ENCODE measurements around the gene CBR3. TPM values are rescaled to one million over a fixed set of nuclear protein-coding genes. Genes with fewer than 3 reads are reported as not detected.

CBR3 gene
- total RNA-seq: 10 to 100 TPM; 25.7 to 25.8 TPM

GRCh38 chr21:36134803-36135390, at the start of gene CBR3:
Gene CBR3, plus strand, starts transcription at chr21:36135079. Its CDS starts 114 bp downstream, at chr21:36135193.

GRCh38 chr21:36156815-36157670, 22.2 kb downstream of the CBR3 start, which contains the start of gene DOP1B:
Gene DOP1B, plus strand, starts transcription at chr21:36156824. Its CDS starts 7,910 bp downstream, at chr21:36164734.

Other genes with a start within 250 kb of the CBR3 start
- 10 to 100 TPM; 17.5 to 18.9 TPM for gene SETD4, start 74.6 kb upstream of the CBR3 start, total RNA-seq
- gene CBR1, start 65.1 kb upstream of the CBR3 start, total RNA-seq: 10 to 100 TPM; 40.9 to 45.2 TPM
- 10 to 100 TPM; 24.3 to 27.9 TPM for gene DOP1B, start 21.7 kb downstream of the CBR3 start, total RNA-seq
- gene MORC3, start 185.1 kb downstream of the CBR3 start, total RNA-seq: 10 to 100 TPM; 50.3 to 54.1 TPM

All from activated naive CD4-positive, alpha-beta T cell treated with anti-CD3 and anti-CD28 coated beads, Interleukin-2, amount 10 ng/mL, durations not matched to agents 5 hours and 36 hours (primary cell).